Left ventricle myocardium superior (tissue), 1 donor: ENCODE results near the gene CARD9. TPM values are rescaled to one million over a fixed set of nuclear protein-coding genes. Genes with fewer than 3 reads are reported as not detected.

Source experiments
- ATAC-seq: fragments of 200-7000 bp; cut with Tn5 transposase; one replicate; pipeline ENCODE4 v1.9.1; 2020; ENCODE audit warnings: mild to moderate bottlenecking, moderate library complexity
- DNase-seq: peaks from one replicate; pipeline ENCODE4 v3.0.0-alpha.2; 2020
- intact Hi-C: fragments of 100-400 bp; cut with micrococcal nuclease; formaldehyde crosslinking; loops from one replicate; pipeline ENCODE4 v1.11.0; 2022
- total RNA-seq: library from RNA; stranded (reverse); fragmentation: NEBNext Ultra II Directional; extraction: Animal tissue kit (Norgen Biotek cat#: 25700); gene quantifications from one replicate; pipeline ENCODE4 v1.2.1, GENCODE V29; 2021
- donor health status: DM: no; HTN: yes; CAD: no; lungs with severe emphysema.

The CARD9 gene
- total RNA-seq, 1 donor from 2014 or later = 0.79 TPM

GRCh38 chr9:136370037-136370436 is 3.4 kb downstream of the CARD9 start:
- DNase-seq (no peak), ATAC-seq (no peak)
- intact Hi-C loops = no loop called here

GRCh38 chr9:136368190-136368589 is 5.3 kb downstream of the CARD9 start:
- intact Hi-C loops = no loop called here
- ATAC-seq (no peak), DNase-seq (no peak)

GRCh38 chr9:136367296-136368145 is 5.9 kb downstream of the CARD9 start:
- intact Hi-C loops = no loop called here
- DNase-seq = no peak
- ATAC-seq = no peak

- no peak for DNase-seq
- ATAC-seq = no peak
- intact Hi-C loops = no loop called here
These were observed 6.6 kb downstream of the CARD9 start for GRCh38 chr9:136366826-136367225.

- DNase-seq (peak; percentile 51), ATAC-seq (no peak)
- intact Hi-C loops = no loop called here
These were observed 7.7 kb downstream of the CARD9 start for GRCh38 chr9:136365775-136366222.

GRCh38 chr9:136364942-136365774 is 8.3 kb downstream of the CARD9 start:
- intact Hi-C loops = no loop called here
- DNase-seq = no peak
- no peak for ATAC-seq

GRCh38 chr9:136363949-136364748 is 9.3 kb downstream of the CARD9 start:
- DNase-seq (no peak), ATAC-seq (no peak)
- intact Hi-C loops = no loop called here

GRCh38 chr9:136363106-136363948 is 10.1 kb downstream of the CARD9 start, which contains the start of gene DNLZ:
DNLZ (minus strand) TSS chr9:136363744; CDS start chr9:136363714, 30 bp downstream.
- ATAC-seq = peak; percentile 87
- intact Hi-C loops = no loop called here
- DNase-seq = peak; percentile 98

GRCh38 chr9:136362450-136362784 is 11.1 kb downstream of the CARD9 start:
- intact Hi-C loops = no loop called here
- ATAC-seq (peak; percentile 2), DNase-seq (no peak)

- DNase-seq (peak; percentile 69), ATAC-seq (peak; percentile 17)
- intact Hi-C loops = no loop called here
These were observed 11.6 kb downstream of the CARD9 start for GRCh38 chr9:136361754-136362449.

- DNase-seq (no peak), ATAC-seq (no peak)
- intact Hi-C loops = no loop called here
These were observed 12.3 kb downstream of the CARD9 start for GRCh38 chr9:136361047-136361753.

- ATAC-seq (no peak), DNase-seq (no peak)
- intact Hi-C loops = no loop called here
These were observed 13.4 kb downstream of the CARD9 start for GRCh38 chr9:136359774-136360718.

- DNase-seq = no peak
- intact Hi-C loops = no loop called here
- ATAC-seq = no peak
These were observed 14.6 kb downstream of the CARD9 start for GRCh38 chr9:136358888-136359287.

GRCh38 chr9:136358016-136358415 is 15.5 kb downstream of the CARD9 start:
- DNase-seq (no peak), ATAC-seq (no peak)
- intact Hi-C loops = no loop called here

- ATAC-seq (no peak), DNase-seq (no peak)
- intact Hi-C loops = no loop called here
These were observed 16.2 kb downstream of the CARD9 start for GRCh38 chr9:136357202-136357725.
